Measurements from ENCODE around the gene PIGU. TPM values are rescaled to one million over a fixed set of nuclear protein-coding genes. Genes with fewer than 3 reads are reported as not detected.

The PIGU gene
- total and polyA plus RNA-seq, 2 of the 13 experiments (the other 11 are each of a cell fraction or from before 2014, with no cell fraction given) = 45.5 to 231 TPM

DNA sequence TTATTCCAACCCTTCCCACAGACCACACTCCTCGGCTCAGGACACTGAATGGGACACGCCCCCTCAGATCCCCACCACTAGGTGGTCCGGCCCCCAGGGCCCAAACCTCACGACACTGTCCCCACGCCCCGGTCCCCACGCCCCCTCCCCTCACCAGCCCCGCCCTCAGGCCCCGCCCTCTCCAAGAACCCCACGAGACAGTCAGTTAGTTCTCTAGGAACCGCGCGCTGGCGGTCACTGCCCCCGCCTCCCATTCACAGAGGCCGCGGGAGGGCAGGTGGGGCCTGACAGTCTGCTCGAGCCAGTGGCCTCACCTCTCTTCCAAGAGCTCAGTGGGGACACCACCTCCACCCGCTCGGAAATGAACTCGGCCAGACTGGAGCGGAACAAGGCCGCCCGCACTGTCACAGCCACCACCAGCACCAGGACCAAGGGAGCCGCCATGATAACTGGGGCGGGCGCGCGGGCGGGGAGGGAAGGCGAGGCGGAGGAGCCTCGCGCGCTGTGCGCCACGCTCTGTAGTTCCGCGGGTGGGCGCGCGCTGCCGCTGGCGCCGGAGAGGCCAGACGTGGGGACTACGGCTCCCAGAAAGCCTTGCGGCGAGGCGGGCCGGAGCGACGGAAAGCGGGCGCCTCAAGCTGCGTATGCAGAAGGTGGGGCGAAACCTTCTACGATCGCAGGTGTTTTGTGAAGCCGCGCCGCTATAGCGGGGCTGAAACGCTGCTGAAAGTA lies at the start of gene PIGU (continued):
- TF ChIP-seq ZNF205 (CRISPR knock-in tag; IDR thresholded peaks at IDR 0.05) = peak; percentile 80
- TF ChIP-seq KDM2A (CRISPR knock-in tag; IDR thresholded peaks at IDR 0.05; ENCODE audit: borderline replicate concordance, low read depth) = peak; percentile 97
- no peak for TF ChIP-seq HIVEP1 (CRISPR knock-in tag; IDR thresholded peaks at IDR 0.05)
- TF ChIP-seq ZNF567 (CRISPR knock-in tag; IDR thresholded peaks at IDR 0.05; ENCODE audit: borderline replicate concordance) = 0 out of 2 replicates have a peak, but pooled peaks have one; percentile 36
- TF ChIP-seq KAT2B (IDR thresholded peaks at IDR 0.05; ENCODE audit: borderline replicate concordance, low read depth, low read length) = no peak
- TF ChIP-seq BCL6 (CRISPR knock-in tag; IDR thresholded peaks at IDR 0.05) = peak; percentile 83
- TF ChIP-seq, protein P1, sequence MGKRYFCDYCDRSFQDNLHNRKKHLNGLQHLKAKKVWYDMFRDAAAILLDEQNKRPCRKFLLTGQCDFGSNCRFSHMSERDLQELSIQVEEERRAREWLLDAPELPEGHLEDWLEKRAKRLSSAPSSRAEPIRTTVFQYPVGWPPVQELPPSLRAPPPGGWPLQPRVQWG (CRISPR knock-in tag; IDR thresholded peaks at IDR 0.05; ENCODE audit: borderline replicate concordance, low read depth) = no peak
- peak; percentile 91 for TF ChIP-seq WIZ (CRISPR knock-in tag; IDR thresholded peaks at IDR 0.05)
- TF ChIP-seq TCF7 (IDR thresholded peaks at IDR 0.05; ENCODE audit: low read depth) = no peak
- no peak; the same call in 1 of the 2 replicates for TF ChIP-seq KDM3A (CRISPR knock-in tag; IDR thresholded peaks at IDR 0.05; ENCODE audit: low read depth)
- TF ChIP-seq ZNF619 (CRISPR knock-in tag; IDR thresholded peaks at IDR 0.05) = peak; percentile 94
- TF ChIP-seq PAF1 (CRISPR knock-in tag; IDR thresholded peaks at IDR 0.05) = no peak
- no peak for TF ChIP-seq RFX3 (CRISPR knock-in tag; IDR thresholded peaks at IDR 0.05)
- TF ChIP-seq GTF2F1 (IDR thresholded peaks at IDR 0.05; ENCODE audit: low read length) = no peak
- TF ChIP-seq, protein P2, sequence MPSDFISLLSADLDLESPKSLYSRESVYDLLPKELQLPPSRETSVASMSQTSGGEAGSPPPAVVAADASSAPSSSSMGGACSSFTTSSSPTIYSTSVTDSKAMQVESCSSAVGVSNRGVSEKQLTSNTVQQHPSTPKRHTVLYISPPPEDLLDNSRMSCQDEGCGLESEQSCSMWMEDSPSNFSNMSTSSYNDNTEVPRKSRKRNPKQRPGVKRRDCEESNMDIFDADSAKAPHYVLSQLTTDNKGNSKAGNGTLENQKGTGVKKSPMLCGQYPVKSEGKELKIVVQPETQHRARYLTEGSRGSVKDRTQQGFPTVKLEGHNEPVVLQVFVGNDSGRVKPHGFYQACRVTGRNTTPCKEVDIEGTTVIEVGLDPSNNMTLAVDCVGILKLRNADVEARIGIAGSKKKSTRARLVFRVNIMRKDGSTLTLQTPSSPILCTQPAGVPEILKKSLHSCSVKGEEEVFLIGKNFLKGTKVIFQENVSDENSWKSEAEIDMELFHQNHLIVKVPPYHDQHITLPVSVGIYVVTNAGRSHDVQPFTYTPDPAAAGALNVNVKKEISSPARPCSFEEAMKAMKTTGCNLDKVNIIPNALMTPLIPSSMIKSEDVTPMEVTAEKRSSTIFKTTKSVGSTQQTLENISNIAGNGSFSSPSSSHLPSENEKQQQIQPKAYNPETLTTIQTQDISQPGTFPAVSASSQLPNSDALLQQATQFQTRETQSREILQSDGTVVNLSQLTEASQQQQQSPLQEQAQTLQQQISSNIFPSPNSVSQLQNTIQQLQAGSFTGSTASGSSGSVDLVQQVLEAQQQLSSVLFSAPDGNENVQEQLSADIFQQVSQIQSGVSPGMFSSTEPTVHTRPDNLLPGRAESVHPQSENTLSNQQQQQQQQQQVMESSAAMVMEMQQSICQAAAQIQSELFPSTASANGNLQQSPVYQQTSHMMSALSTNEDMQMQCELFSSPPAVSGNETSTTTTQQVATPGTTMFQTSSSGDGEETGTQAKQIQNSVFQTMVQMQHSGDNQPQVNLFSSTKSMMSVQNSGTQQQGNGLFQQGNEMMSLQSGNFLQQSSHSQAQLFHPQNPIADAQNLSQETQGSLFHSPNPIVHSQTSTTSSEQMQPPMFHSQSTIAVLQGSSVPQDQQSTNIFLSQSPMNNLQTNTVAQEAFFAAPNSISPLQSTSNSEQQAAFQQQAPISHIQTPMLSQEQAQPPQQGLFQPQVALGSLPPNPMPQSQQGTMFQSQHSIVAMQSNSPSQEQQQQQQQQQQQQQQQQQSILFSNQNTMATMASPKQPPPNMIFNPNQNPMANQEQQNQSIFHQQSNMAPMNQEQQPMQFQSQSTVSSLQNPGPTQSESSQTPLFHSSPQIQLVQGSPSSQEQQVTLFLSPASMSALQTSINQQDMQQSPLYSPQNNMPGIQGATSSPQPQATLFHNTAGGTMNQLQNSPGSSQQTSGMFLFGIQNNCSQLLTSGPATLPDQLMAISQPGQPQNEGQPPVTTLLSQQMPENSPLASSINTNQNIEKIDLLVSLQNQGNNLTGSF (CRISPR knock-in tag; IDR thresholded peaks at IDR 0.05) = peak; percentile 72; the same call in 1 of the 2 replicates
- TF ChIP-seq PHB2 (IDR thresholded peaks at IDR 0.05; ENCODE audit: partially characterized antibody) = no peak
- 0 out of 2 replicates have a peak, but pooled peaks have one; percentile 80 for TF ChIP-seq LRRFIP1 (CRISPR knock-in tag; conservative IDR thresholded peaks at IDR 0.05)
- TF ChIP-seq ZNF17 (CRISPR knock-in tag; IDR thresholded peaks at IDR 0.05) = no peak
- TF ChIP-seq ZNF724P (CRISPR knock-in tag; IDR thresholded peaks at IDR 0.05; ENCODE audit: borderline replicate concordance) = peak; percentile 75; the same call in 1 of the 2 replicates
- peak; percentile 73; the same call in 1 of the 2 replicates for TF ChIP-seq RFXAP (CRISPR knock-in tag; IDR thresholded peaks at IDR 0.05; ENCODE audit: borderline replicate concordance)
- no peak for TF ChIP-seq GZF1 (CRISPR knock-in tag; IDR thresholded peaks at IDR 0.05)
- TF ChIP-seq, protein P3, sequence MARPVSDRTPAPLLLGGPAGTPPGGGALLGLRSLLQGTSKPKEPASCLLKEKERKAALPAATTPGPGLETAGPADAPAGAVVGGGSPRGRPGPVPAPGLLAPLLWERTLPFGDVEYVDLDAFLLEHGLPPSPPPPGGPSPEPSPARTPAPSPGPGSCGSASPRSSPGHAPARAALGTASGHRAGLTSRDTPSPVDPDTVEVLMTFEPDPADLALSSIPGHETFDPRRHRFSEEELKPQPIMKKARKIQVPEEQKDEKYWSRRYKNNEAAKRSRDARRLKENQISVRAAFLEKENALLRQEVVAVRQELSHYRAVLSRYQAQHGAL (CRISPR knock-in tag; IDR thresholded peaks at IDR 0.05; ENCODE audit: not compliant biosample characterization) = peak; percentile 38
